ENCODE results near the gene SYAP1. TPM values are rescaled to one million over a fixed set of nuclear protein-coding genes. Genes with fewer than 3 reads are reported as not detected.
"Not testable (repeated sequence)": the region's sequence is repeated elsewhere in the genome, so short reads cannot be mapped to it uniquely, and the experiment has no call there.

The SYAP1 gene
- total RNA-seq, 2 experiments from 2014 or later: 19.7 to 20.0 TPM

DNA sequence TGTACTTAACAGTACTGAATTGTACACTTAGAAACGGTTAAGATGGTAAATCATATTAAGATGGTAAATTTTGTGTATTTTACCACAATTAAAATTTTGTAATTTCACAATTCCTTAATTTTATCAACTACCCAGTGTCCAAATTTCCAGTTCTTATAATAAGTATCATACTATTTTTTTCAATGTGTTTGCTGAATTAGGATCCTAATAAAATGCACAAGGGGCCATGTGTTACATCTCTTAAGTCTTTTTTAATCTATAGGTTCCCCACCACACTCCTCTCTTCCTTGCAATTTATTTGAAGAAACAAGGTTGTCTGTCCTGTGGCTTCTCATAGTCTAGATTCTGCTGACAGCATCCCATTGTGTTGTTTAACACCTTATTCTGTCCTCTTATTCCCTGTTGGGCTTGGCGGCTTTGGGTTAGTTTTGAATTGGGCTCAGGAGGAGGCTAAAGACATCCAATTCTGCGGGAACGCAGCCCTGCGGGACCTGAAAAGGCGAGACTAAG is 533 bp upstream of the SYAP1 start:
- Histone ChIP-seq H3K9me3 (ENCODE audit: low read length) (no peaks in the 10 kb centered on the region), H2AFZ (ENCODE audit: low read length) (peak overlapping the region; percentile 62; the same call in 1 of the 2 replicates), H3K4me3 (ENCODE audit: low read depth, low read length, poor library complexity, severe bottlenecking) (peak overlapping the region; percentile 99), H3K4me2 (ENCODE audit: low read length) (peak overlapping the region; percentile 82), H3K27ac (ENCODE audit: low read depth, low read length, poor library complexity, severe bottlenecking) (peak overlapping the region; percentile 11), H3K4me1 (ENCODE audit: insufficient read depth, low read length, poor library complexity, severe bottlenecking) (peaks cover 7% of the 10 kb centered on the region), H3K79me2 (ENCODE audit: insufficient read depth, low read depth, low read length) (peaks cover 33% of the 10 kb centered on the region), H4K20me1 (ENCODE audit: insufficient read depth, low read length) (no peaks in the 10 kb centered on the region), H3K36me3 (ENCODE audit: insufficient read depth, low read length) (no peaks in the 10 kb centered on the region), H3K9me2 (ENCODE audit: insufficient read depth, low read length) (no peaks in the 10 kb centered on the region)
- DNase-seq (ENCODE audit: low spot score): no peak
- BruUV-seq (replicated peaks): TSS peak; percentile 100
- ChIA-PET POLR2A (interaction anchor here (0.9 kb wide), 1 partner anchor 9 kb away, joined by 3 read pairs; no protein-coding TSS in a partner anchor), CTCF (ENCODE audit: unreplicated experiment) (no interaction called here)
- intact Hi-C loops (cut with micrococcal nuclease; ENCODE audit: unreplicated experiment): loop anchor here (2.0 to 5.0 kb wide), 2 partner anchors 68 to 88 kb away; partner anchors contain the start of gene TXLNG
- TF ChIP-seq CTCF (conservative IDR thresholded peaks at IDR 0.05; ENCODE audit: low read length) (no peak), EZH2phosphoT487 (IDR thresholded peaks at IDR 0.05; ENCODE audit: borderline replicate concordance, low read depth, low read length) (no peak)

DNA sequence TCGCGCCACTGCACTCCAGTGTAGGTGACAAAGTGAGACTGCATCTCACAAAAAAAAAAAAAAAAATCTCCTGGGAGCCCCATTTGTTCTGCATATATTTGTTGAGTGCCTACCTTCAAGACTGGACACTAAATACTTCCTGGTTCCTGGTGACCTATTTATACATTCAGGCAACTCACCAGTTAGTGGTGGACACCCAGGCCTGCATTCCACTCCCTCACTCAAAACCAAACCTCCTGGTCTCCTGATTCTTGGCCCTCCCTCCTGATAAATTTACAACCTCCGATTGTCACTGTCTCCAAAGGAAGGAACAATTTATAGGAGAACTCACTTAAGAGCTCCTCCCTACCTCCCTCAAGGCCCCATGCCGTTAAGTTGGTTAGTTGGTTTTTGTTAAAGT is 3.1 kb downstream of the SYAP1 start:
- POLR2A ChIA-PET: interaction anchor here (0.8 kb wide), 3 partner anchors 9 to 60 kb away, joined by 3 to 4 read pairs (median 3); no protein-coding TSS in a partner anchor
- Histone ChIP-seq H3K9me2 (ENCODE audit: insufficient read depth, low read length) (no peaks in the 10 kb centered on the region), H3K79me2 (ENCODE audit: insufficient read depth, low read depth, low read length) (peaks cover 39% of the 10 kb centered on the region), H3K4me2 (ENCODE audit: low read length) (0 out of 2 replicates have a peak overlapping the region, but pooled peaks have one; percentile 5), H3K27ac (ENCODE audit: low read depth, low read length, poor library complexity, severe bottlenecking) (no peak overlapping the region), H4K20me1 (ENCODE audit: insufficient read depth, low read length) (no peaks in the 10 kb centered on the region), H2AFZ (ENCODE audit: low read length) (no peak overlapping the region), H3K4me1 (ENCODE audit: insufficient read depth, low read length, poor library complexity, severe bottlenecking) (peaks cover 7% of the 10 kb centered on the region), H3K36me3 (ENCODE audit: insufficient read depth, low read length) (peaks cover 8% of the 10 kb centered on the region), H3K9me3 (ENCODE audit: low read length) (no peaks in the 10 kb centered on the region), H3K4me3 (ENCODE audit: low read depth, low read length, poor library complexity, severe bottlenecking) (no peak overlapping the region)
- BruUV-seq (replicated peaks): no TSS peak
- DNase-seq (ENCODE audit: low spot score): no peak
- CTCF ChIA-PET (ENCODE audit: unreplicated experiment): no interaction called here
- TF ChIP-seq EZH2phosphoT487 (IDR thresholded peaks at IDR 0.05; ENCODE audit: borderline replicate concordance, low read depth, low read length) (no peak), CTCF (conservative IDR thresholded peaks at IDR 0.05; ENCODE audit: low read length) (no peak)
- intact Hi-C loops (cut with micrococcal nuclease; ENCODE audit: unreplicated experiment): no loop called here

- Histone ChIP-seq H4K20me1 (ENCODE audit: insufficient read depth, low read length) (no peaks in the 10 kb centered on the region), H3K4me1 (ENCODE audit: insufficient read depth, low read length, poor library complexity, severe bottlenecking) (peaks cover 7% of the 10 kb centered on the region), H3K9me3 (ENCODE audit: low read length) (peaks cover 5% of the 10 kb centered on the region; the same call in 1 of the 2 replicates), H3K79me2 (ENCODE audit: insufficient read depth, low read depth, low read length) (peaks cover 33% of the 10 kb centered on the region), H2AFZ (ENCODE audit: low read length) (no peak overlapping the region), H3K9me2 (ENCODE audit: insufficient read depth, low read length) (no peaks in the 10 kb centered on the region), H3K4me3 (ENCODE audit: low read depth, low read length, poor library complexity, severe bottlenecking) (no peak overlapping the region), H3K27ac (ENCODE audit: low read depth, low read length, poor library complexity, severe bottlenecking) (no peak overlapping the region), H3K36me3 (ENCODE audit: insufficient read depth, low read length) (peaks cover 24% of the 10 kb centered on the region), H3K4me2 (ENCODE audit: low read length) (no peak overlapping the region)
- TF ChIP-seq EZH2phosphoT487 (IDR thresholded peaks at IDR 0.05; ENCODE audit: borderline replicate concordance, low read depth, low read length) (no peak), CTCF (conservative IDR thresholded peaks at IDR 0.05; ENCODE audit: low read length) (no peak)
- no TSS peak for BruUV-seq (replicated peaks)
- no peak for DNase-seq (ENCODE audit: low spot score)
- CTCF ChIA-PET (ENCODE audit: unreplicated experiment): no interaction called here
- intact Hi-C loops (cut with micrococcal nuclease; ENCODE audit: unreplicated experiment): no loop called here
- POLR2A ChIA-PET: no interaction called here
Measured at GRCh38 chrX:16725072-16725471, 5.7 kb downstream of the SYAP1 start.

DNA sequence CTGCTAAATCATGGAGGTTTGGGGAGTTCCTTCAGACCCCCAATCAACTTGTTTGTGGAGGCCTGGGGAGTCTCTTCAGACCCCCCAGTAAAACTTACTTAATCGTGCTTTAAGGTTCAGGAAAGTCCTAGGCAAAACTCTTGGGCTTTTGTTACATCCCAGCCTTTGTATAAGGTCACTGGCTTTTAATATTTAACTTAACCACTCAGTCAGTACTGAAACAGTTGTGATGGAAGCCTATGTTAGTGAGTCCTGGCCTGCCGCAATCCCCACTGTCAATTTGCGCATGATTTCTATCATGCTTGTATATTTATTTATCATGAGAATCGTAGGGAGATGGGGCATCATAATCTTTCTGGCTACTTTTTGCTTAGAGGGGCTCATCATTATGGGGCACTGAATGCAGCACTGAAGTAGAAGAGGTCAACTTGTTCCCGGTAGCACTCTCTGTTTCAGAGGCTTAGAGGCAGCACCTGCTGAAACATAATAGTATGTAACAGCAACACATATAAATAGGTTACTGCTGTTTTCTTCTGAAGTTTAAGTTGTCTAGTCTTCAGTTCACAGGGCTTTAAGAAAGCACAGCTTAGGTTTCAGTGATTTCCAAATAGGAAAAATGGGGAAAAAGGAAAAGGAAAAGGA is 7.1 kb downstream of the SYAP1 start:
- peaks cover 12% of the 10 kb centered on the region; the same call in 1 of the 2 replicates for H3K9me3 ChIP-seq (ENCODE audit: low read length)
- POLR2A ChIA-PET: interaction anchor here (0.8 kb wide), 1 partner anchor 21 kb away, joined by 3 read pairs; no protein-coding TSS in a partner anchor
- H3K4me3 ChIP-seq (ENCODE audit: low read depth, low read length, poor library complexity, severe bottlenecking); H3K4me1 ChIP-seq (ENCODE audit: insufficient read depth, low read length, poor library complexity, severe bottlenecking); H2AFZ ChIP-seq (ENCODE audit: low read length); intact Hi-C loops (cut with micrococcal nuclease; ENCODE audit: unreplicated experiment); DNase-seq (ENCODE audit: low spot score); H3K4me2 ChIP-seq (ENCODE audit: low read length); CTCF ChIA-PET (ENCODE audit: unreplicated experiment); BruUV-seq (replicated peaks); H3K9me2 ChIP-seq (ENCODE audit: insufficient read depth, low read length); H4K20me1 ChIP-seq (ENCODE audit: insufficient read depth, low read length); H3K27ac ChIP-seq (ENCODE audit: low read depth, low read length, poor library complexity, severe bottlenecking): not testable (repeated sequence)
- H3K36me3 ChIP-seq (ENCODE audit: insufficient read depth, low read length): peaks cover 32% of the 10 kb centered on the region
- peaks cover 20% of the 10 kb centered on the region; the same call in 1 of the 2 replicates for H3K79me2 ChIP-seq (ENCODE audit: insufficient read depth, low read depth, low read length)
